Left lung (tissue), 10 donors: ENCODE data around the gene ABLIM2. TPM values are rescaled to one million over a fixed set of nuclear protein-coding genes. Genes with fewer than 3 reads are reported as not detected.
A peak's percentile ranks its signal among the peaks of the same experiment; 100 is the strongest.
"Not testable (repeated sequence)": the region's sequence is repeated elsewhere in the genome, so short reads cannot be mapped to it uniquely, and the experiment has no call there.

Experiments
- ATAC-seq: fragments of 200-7000 bp; cut with Tn5 transposase; one replicate; pipeline ENCODE4 v1.9.1; 2020; ENCODE audit warnings: moderate library complexity
- DNase-seq, 4 donors: peaks; one replicate each; pipeline ENCODE4 v3.0.0-alpha.2; 2013 to 2020
- H3K27ac ChIP-seq, 2 donors: fragments of 200-600 bp; sonication (generic) in 1 of 2; one replicate each; pipeline versions ENCODE4 v1.5.0 to v1.8.0; 2020 to 2021
- H3K27me3 ChIP-seq, 2 donors: fragments of 200-600 bp; sonication (generic) in 1 of 2; one replicate each; pipeline versions ENCODE4 v1.5.0 to v1.8.0; 2020 to 2021
- H3K36me3 ChIP-seq, 2 donors: fragments of 200-600 bp; sonication (generic) in 1 of 2; one replicate each; pipeline versions ENCODE4 v1.5.0 to v1.8.0; 2020 to 2021
- H3K4me1 ChIP-seq, 2 donors: fragments of 200-600 bp; one replicate each; pipeline ENCODE4 v1.8.0; 2021
- H3K4me3 ChIP-seq, 2 donors: fragments of 200-600 bp; sonication (generic) in 1 of 2; one replicate each; pipeline versions ENCODE4 v1.5.0 to v1.8.0; 2020 to 2021; ENCODE audit warnings: mild to moderate bottlenecking in 1 of 2
- H3K9me3 ChIP-seq, 2 donors: fragments of 200-600 bp; sonication (generic) in 1 of 2; one replicate each; pipeline versions ENCODE4 v1.5.0 to v1.8.0; 2020 to 2021
- intact Hi-C, 2 donors: fragments of 100-400 bp; cut with DNase I; formaldehyde crosslinking; loops; one replicate each; pipeline versions ENCODE4 v1.11.2 to v1.14.2; 2022
- polyA plus RNA-seq, 6 donors: library from polyadenylated mRNA; unstranded; fragments of 120-200 nt; gene quantifications; one replicate each; pipeline ENCODE4 v1.2.1, GENCODE V29; 2013; ENCODE audit not compliant: insufficient read length in 6 of 6
- total RNA-seq, 2 donors: library from RNA; stranded (reverse); fragmentation: NEBNext Ultra II Directional; extraction: Animal tissue kit (Norgen Biotek cat#: 25700); gene quantifications; one replicate each; pipeline ENCODE4 v1.2.1, GENCODE V29; 2021
- TF ChIP-seq, protein P1 (sequence below), 2 donors: fragments of 200-600 bp; sonication (generic) in 1 of 2; IDR thresholded peaks; one replicate each; pipeline versions ENCODE4 v1.5.0 to v1.8.0; 2021; ENCODE audit warnings: antibody characterized with exemption in 2 of 2
- donor health status: DM: no; HTN: yes; CAD: no.
- donor health status: DM: no; HTN: no; CAD: no.

ABLIM2 gene
- total and polyA plus RNA-seq, 8 donors: 5.7 to 10.2 (median 7.0) TPM

DNA sequence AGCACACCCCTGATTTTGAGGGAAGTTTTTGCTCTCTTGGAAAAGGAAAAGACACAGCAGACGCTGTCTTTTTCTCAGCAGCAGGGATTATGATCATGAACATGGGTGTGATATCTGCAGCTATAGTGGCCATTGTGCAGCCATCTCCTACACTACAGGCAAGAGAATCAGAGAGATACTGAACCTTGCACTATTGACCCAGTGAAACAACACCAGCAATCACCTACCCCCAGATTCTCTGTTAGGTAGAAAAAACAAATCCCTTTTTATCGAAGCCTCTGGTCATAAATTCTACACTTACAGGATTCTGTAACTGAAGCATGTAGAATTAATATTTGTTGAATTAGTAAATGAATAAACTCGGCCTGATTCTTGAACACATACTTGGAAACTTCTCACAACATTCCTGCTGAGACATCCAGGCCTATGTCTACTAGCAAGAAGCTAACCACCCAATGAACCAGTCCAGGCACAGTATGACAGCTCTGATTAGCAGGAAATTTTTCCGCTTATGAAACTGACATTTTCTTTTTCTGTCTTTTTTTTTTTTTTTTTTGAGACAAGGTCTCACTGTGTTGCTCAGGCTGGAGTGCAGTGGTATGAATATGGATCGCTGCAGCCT is 213.9 kb downstream of the ABLIM2 start:
- TF ChIP-seq, protein P1, sequence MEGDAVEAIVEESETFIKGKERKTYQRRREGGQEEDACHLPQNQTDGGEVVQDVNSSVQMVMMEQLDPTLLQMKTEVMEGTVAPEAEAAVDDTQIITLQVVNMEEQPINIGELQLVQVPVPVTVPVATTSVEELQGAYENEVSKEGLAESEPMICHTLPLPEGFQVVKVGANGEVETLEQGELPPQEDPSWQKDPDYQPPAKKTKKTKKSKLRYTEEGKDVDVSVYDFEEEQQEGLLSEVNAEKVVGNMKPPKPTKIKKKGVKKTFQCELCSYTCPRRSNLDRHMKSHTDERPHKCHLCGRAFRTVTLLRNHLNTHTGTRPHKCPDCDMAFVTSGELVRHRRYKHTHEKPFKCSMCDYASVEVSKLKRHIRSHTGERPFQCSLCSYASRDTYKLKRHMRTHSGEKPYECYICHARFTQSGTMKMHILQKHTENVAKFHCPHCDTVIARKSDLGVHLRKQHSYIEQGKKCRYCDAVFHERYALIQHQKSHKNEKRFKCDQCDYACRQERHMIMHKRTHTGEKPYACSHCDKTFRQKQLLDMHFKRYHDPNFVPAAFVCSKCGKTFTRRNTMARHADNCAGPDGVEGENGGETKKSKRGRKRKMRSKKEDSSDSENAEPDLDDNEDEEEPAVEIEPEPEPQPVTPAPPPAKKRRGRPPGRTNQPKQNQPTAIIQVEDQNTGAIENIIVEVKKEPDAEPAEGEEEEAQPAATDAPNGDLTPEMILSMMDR (IDR thresholded peaks at IDR 0.05): no peak
- Histone ChIP-seq H3K4me1 (peaks cover 0 to 7% of the 10 kb centered on the region in 2 donors), H3K36me3 (no peaks in the 10 kb centered on the region), H3K27ac (no peak overlapping the region), H3K9me3 (no peaks in the 10 kb centered on the region), H3K27me3 (peaks cover 0 to 8% of the 10 kb centered on the region in 2 donors), H3K4me3 (no peak overlapping the region)
- ATAC-seq (no peak), DNase-seq (no peak)
- intact Hi-C loops: no loop called here

DNA sequence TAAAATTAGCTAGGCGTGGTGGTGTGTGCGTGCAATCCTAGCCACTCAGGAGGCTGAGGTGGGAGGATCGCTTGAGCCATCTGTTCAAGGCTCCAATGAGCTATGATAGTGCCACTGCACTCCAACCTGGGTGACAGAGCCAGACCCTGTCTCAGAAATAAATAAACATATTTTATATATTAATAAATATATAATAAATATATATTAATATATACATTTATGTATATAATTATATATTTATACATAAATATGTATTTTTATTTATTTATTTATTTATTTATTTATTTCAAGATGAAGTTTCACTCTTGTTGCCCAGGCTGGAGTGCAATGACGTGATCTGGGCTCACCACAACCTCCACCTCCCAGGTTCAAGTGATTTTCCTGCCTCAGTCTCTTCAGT is 214.9 kb downstream of the ABLIM2 start:
- H3K9me3 ChIP-seq, ATAC-seq, H3K4me3 ChIP-seq, H3K27ac ChIP-seq, H3K36me3 ChIP-seq, DNase-seq, intact Hi-C loops: not testable (repeated sequence)
- peaks cover 0 to 11% of the 10 kb centered on the region in 2 donors for H3K4me1 ChIP-seq
- H3K27me3 ChIP-seq: peaks cover 0 to 18% of the 10 kb centered on the region in 2 donors

DNA sequence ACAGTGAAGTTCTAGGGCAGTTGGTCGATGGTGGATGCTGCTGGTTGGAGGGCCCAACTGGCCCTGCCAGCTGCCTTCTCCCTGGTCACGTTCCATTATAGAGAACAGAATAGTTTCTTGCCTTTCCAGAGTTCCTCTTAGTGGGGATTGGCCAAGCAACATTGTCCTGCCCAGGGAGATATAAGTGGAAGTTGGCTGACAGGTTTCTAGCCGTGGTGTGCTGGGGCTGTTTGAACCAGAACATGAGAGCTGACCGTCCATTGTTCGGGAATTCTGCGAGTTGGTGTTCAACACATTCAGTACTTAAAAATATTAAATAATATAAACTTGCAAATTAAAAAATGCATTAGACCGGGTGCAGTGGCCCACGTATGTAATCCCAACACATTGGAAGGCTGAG is 215.4 kb downstream of the ABLIM2 start:
- Histone ChIP-seq H3K4me1 (peaks cover 0 to 15% of the 10 kb centered on the region in 2 donors), H3K27ac (no peak overlapping the region), H3K9me3 (no peaks in the 10 kb centered on the region), H3K4me3 (no peak overlapping the region), H3K27me3 (peaks cover 0 to 23% of the 10 kb centered on the region in 2 donors), H3K36me3 (no peaks in the 10 kb centered on the region)
- TF ChIP-seq, protein P1 (IDR thresholded peaks at IDR 0.05): no peak
- DNase-seq (no peak), ATAC-seq (no peak)
- intact Hi-C loops: no loop called here

DNA sequence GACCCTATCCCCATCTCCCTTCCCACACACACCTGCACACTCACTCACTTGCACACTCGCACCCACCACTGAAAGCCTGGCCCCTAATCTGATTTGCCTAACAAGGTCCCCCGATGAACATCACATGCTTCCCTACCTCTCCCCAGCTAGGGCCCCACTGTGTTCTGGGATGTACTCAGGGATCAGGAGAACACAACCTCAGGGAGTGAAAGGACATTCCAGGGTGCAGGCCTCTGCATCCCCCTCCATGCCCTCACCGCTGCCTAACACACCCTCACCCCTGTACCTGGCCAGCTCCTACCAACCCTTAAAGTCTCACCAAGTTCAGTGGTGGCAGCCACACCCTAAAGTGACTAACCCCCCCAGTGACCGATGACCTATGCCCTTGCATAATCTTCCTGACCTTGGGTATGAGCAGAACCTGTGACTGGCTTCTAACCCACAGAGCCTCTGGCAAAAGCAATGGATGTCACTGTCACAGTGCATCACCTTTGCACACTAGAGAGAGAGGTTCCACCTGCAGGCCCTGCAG is 216.6 kb downstream of the ABLIM2 start:
- H3K4me3 ChIP-seq: no peak overlapping the region
- no peak for ATAC-seq

DNA sequence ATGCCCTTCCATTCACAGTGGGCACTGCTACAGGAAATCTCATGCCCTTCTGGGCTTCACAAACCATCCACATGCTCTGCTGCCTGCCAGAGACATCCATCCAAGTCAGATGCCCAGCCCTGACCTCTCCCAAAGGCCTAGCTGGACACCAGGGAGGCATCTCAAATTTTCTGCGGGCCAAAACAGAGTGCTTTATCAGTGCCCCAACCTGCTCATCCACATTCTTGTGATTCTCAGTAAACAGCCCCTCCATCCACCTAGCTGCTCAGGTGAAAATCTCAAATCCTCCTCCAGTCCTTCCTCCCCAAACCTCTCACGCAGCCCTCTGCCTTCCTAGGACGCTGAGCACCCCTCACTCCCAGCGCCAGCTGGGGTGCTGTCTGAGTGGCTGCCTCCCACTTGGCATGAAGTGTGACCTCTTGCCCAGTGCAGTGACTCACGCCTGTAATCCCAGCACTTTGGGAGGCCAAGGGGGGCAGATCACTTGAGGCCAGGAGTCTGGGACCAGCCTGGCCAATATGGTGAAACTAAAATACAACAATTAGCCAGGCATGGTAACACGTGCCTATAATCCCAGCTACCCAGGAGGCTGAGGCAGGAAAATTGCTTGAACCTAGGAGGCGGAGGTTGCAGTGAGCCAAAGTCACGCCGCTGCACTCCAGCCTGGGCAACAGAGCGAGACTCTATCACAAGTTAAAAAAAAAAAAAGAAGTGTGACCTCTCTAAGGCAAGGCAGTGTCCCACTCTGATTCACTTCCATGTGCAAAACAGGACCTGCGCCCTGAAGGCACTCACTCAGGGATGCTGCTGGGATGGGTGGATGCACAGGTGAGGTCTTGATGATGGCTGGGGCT is 217.3 kb downstream of the ABLIM2 start:
- peaks cover 0 to 29% of the 10 kb centered on the region in 2 donors for H3K4me1 ChIP-seq
- intact Hi-C loops: no loop called here

More for the DNA sequence above, 216.6 kb downstream of the ABLIM2 start:
- DNase-seq: no peak
- Histone ChIP-seq H3K27me3 (peaks cover 0 to 31% of the 10 kb centered on the region in 2 donors), H3K4me1 (peaks cover 0 to 27% of the 10 kb centered on the region in 2 donors), H3K36me3 (no peaks in the 10 kb centered on the region), H3K27ac (no peak overlapping the region), H3K9me3 (no peaks in the 10 kb centered on the region)
- TF ChIP-seq, protein P1 (IDR thresholded peaks at IDR 0.05): no peak
- intact Hi-C loops: no loop called here

More for the DNA sequence above, 217.3 kb downstream of the ABLIM2 start:
- Histone ChIP-seq H3K27ac (no peak overlapping the region), H3K4me3 (no peak overlapping the region), H3K9me3 (no peaks in the 10 kb centered on the region), H3K27me3 (peaks cover 0 to 31% of the 10 kb centered on the region in 2 donors), H3K36me3 (no peaks in the 10 kb centered on the region)
- ATAC-seq (peak; percentile 3), DNase-seq (no peak)
- TF ChIP-seq, protein P1 (IDR thresholded peaks at IDR 0.05): no peak
